NCI-H748 (cell line): Measurements from ENCODE around the gene CDK5R1.

Source experiments
- DNase-seq: peaks from one replicate; lab custom pipeline; 2025; ENCODE audit not compliant: unreplicated experiment; lab: John Stamatoyannopoulos, UW

Gene CDK5R1

GRCh38 chr17:32492264-32492589, 5.4 kb downstream of the CDK5R1 start:
- no peak for DNase-seq

GRCh38 chr17:32492648-32493289, 6.0 kb downstream of the CDK5R1 start:
- DNase-seq = no peak

GRCh38 chr17:32493571-32493970, 6.8 kb downstream of the CDK5R1 start:
- DNase-seq = no peak

GRCh38 chr17:32493976-32494513, 7.3 kb downstream of the CDK5R1 start:
- no peak for DNase-seq

GRCh38 chr17:32494621-32495358, 8.0 kb downstream of the CDK5R1 start:
- peak; percentile 75 for DNase-seq

GRCh38 chr17:32495359-32496231, 8.8 kb downstream of the CDK5R1 start:
- no peak for DNase-seq

- DNase-seq = no peak
These were observed 9.7 kb downstream of the CDK5R1 start for GRCh38 chr17:32496395-32497073.

- peak; percentile 14 for DNase-seq
These were observed 10.8 kb downstream of the CDK5R1 start for GRCh38 chr17:32497431-32498205.

GRCh38 chr17:32498391-32498790, 11.6 kb downstream of the CDK5R1 start:
- DNase-seq = peak; percentile 70

- no peak for DNase-seq
These were observed 15.2 kb downstream of the CDK5R1 start for GRCh38 chr17:32502013-32502412.

GRCh38 chr17:32502710-32503109, 15.9 kb downstream of the CDK5R1 start:
- no peak for DNase-seq

- no peak for DNase-seq
These were observed 16.7 kb downstream of the CDK5R1 start for GRCh38 chr17:32503251-32504165.

GRCh38 chr17:32504166-32504990, 17.6 kb downstream of the CDK5R1 start:
- no peak for DNase-seq

GRCh38 chr17:32508926-32509325, 22.1 kb downstream of the CDK5R1 start:
- no peak for DNase-seq

GRCh38 chr17:32510466-32510865, 23.7 kb downstream of the CDK5R1 start:
- no peak for DNase-seq

GRCh38 chr17:32512328-32512727, 25.5 kb downstream of the CDK5R1 start:
- DNase-seq = no peak

GRCh38 chr17:32513579-32513978, 26.8 kb downstream of the CDK5R1 start:
- no peak for DNase-seq

- DNase-seq = no peak
These were observed 27.8 kb downstream of the CDK5R1 start for GRCh38 chr17:32514606-32515005.
